Liver (tissue), 9 donors: ENCODE data around the gene LRRC40. TPM values are rescaled to one million over a fixed set of nuclear protein-coding genes. Genes with fewer than 3 reads are reported as not detected.
"Not testable (repeated sequence)": the region's sequence is repeated elsewhere in the genome, so short reads cannot be mapped to it uniquely, and the experiment has no call there.

Experiments
- DNase-seq: peaks from one replicate; pipeline ENCODE4 v3.0.0-alpha.2; 2017; ENCODE audit warnings: low spot score
- H3K27ac ChIP-seq, 2 donors: one replicate each; pipeline ENCODE4 v1.7.0; 2013; ENCODE audit warnings: inconsistent platforms in 2 of 2, low read length in 2 of 2, control low read depth in 1 of 2, low read depth in 1 of 2, mild to moderate bottlenecking in 1 of 2
- H3K27me3 ChIP-seq, 4 donors: one replicate each; pipeline versions ENCODE4 v1.6.1 to v1.7.0; 2013; ENCODE audit warnings: low read length in 3 of 4, inconsistent platforms in 1 of 4, mild to moderate bottlenecking in 1 of 4, moderate library complexity in 1 of 4; ENCODE audit not compliant: control insufficient read depth in 4 of 4, insufficient read depth in 4 of 4
- H3K36me3 ChIP-seq, 4 donors: one replicate each; pipeline versions ENCODE4 v1.6.1 to v1.7.0; 2013; ENCODE audit warnings: low read length in 3 of 4, mild to moderate bottlenecking in 3 of 4, low read depth in 1 of 4, moderate library complexity in 1 of 4; ENCODE audit not compliant: control insufficient read depth in 4 of 4, insufficient read depth in 3 of 4
- H3K4me1 ChIP-seq, 4 donors: one replicate each; pipeline versions ENCODE4 v1.6.1 to v1.7.0; 2013; ENCODE audit warnings: low read length in 3 of 4, mild to moderate bottlenecking in 3 of 4, moderate library complexity in 1 of 4; ENCODE audit not compliant: control insufficient read depth in 4 of 4, insufficient read depth in 4 of 4
- H3K4me3 ChIP-seq, 3 donors: one replicate each; pipeline versions ENCODE4 v1.6.1 to v1.7.0; 2013; ENCODE audit warnings: low read length in 3 of 3, control low read depth in 1 of 3, low read depth in 1 of 3, mild to moderate bottlenecking in 1 of 3
- H3K9ac ChIP-seq, 2 donors: one replicate each; pipeline ENCODE4 v1.7.0; 2013; ENCODE audit warnings: low read length in 2 of 2, mild to moderate bottlenecking in 2 of 2, moderate library complexity in 2 of 2, control low read depth in 1 of 2, low read depth in 1 of 2
- H3K9me3 ChIP-seq, 4 donors: one replicate each; pipeline versions ENCODE4 v1.6.1 to v1.7.0; 2013; ENCODE audit warnings: low read length in 3 of 4; ENCODE audit not compliant: control insufficient read depth in 4 of 4
- EGR1 ChIP-seq, 2 donors: IDR thresholded peaks; 2 replicates each; pipeline ENCODE4 v1.6.1; 2016 to 2018; ENCODE audit warnings: antibody characterized with exemption in 2 of 2, low read depth in 2 of 2
- FOXA1 ChIP-seq: IDR thresholded peaks from 2 replicates; pipeline ENCODE4 v1.6.1; 2016; ENCODE audit warnings: antibody characterized with exemption
- FOXA2 ChIP-seq: IDR thresholded peaks from 2 replicates; pipeline ENCODE4 v1.6.1; 2016; ENCODE audit warnings: antibody characterized with exemption
- GABPA ChIP-seq, 2 donors: IDR thresholded peaks in 1 of 2; conservative IDR thresholded peaks in 1 of 2; 2 replicates each; pipeline ENCODE4 v1.6.1; 2016; ENCODE audit warnings: antibody characterized with exemption in 2 of 2, mild to moderate bottlenecking in 1 of 2, moderate library complexity in 1 of 2
- HNF4A ChIP-seq, 2 donors: conservative IDR thresholded peaks; 2 replicates each; pipeline ENCODE4 v1.6.1; 2016; ENCODE audit warnings: antibody characterized with exemption in 2 of 2, mild to moderate bottlenecking in 2 of 2
- JUND ChIP-seq, 2 donors: IDR thresholded peaks; 2 replicates each; pipeline ENCODE4 v1.6.1; 2016; ENCODE audit warnings: antibody characterized with exemption in 2 of 2
- MAX ChIP-seq: IDR thresholded peaks from 2 replicates; pipeline ENCODE4 v1.6.1; 2016; ENCODE audit warnings: antibody characterized with exemption
- NR2F2 ChIP-seq: IDR thresholded peaks from 2 replicates; pipeline ENCODE4 v1.6.1; 2016; ENCODE audit warnings: antibody characterized with exemption
- RAD21 ChIP-seq, 2 donors: IDR thresholded peaks; 2 replicates each; pipeline ENCODE4 v1.6.1; 2016; ENCODE audit warnings: antibody characterized with exemption in 2 of 2, mild to moderate bottlenecking in 2 of 2
- RXRA ChIP-seq, 2 donors: IDR thresholded peaks; 2 replicates each; pipeline ENCODE4 v1.6.1; 2017 to 2018; ENCODE audit warnings: antibody characterized with exemption in 2 of 2, mild to moderate bottlenecking in 1 of 2
- TAF1 ChIP-seq: conservative IDR thresholded peaks from 2 replicates; pipeline ENCODE4 v1.6.1; 2016; ENCODE audit warnings: antibody characterized with exemption, mild to moderate bottlenecking
- YY1 ChIP-seq: IDR thresholded peaks from 2 replicates; pipeline ENCODE4 v1.6.1; 2016; ENCODE audit warnings: antibody characterized with exemption, mild to moderate bottlenecking
- WGBS: extraction: QIAGEN DNeasy Blood & Tissue Kit; methylation state at CpG from one replicate; pipeline ENCODE4 v1.1.7; 2013; 5-methylcytosine and 5-hydroxymethylcytosine counted together
- polyA plus RNA-seq, 2 donors: library from polyadenylated mRNA; stranded (reverse) in 1 of 2; unstranded in 1 of 2; fragments of 200-250 nt in 1 of 2; fragments of >200 nt in 1 of 2; fragmentation: Nextera tagmentation in 1 of 2; extraction: Ambion mirVana in 1 of 2; gene quantifications; one replicate each; pipeline versions ENCODE4 v1.2.1 to v1.2.3, GENCODE V29; 2013 to 2015
- total RNA-seq, 2 donors: library from RNA; depleted of rRNA; stranded (reverse); fragments of >200 nt; gene quantifications; one replicate each; pipeline ENCODE4 v1.2.3, GENCODE V29; 2014
- TF ChIP-seq, protein P1 (sequence below): IDR thresholded peaks from 2 replicates; pipeline ENCODE4 v1.6.1; 2016; ENCODE audit warnings: antibody characterized with exemption
- TF ChIP-seq, protein P2 (sequence below): IDR thresholded peaks from 2 replicates; pipeline ENCODE4 v1.6.1; 2016; ENCODE audit warnings: antibody characterized with exemption
- TF ChIP-seq, protein P3 (sequence below): fragments of 150-350 bp; IDR thresholded peaks from 2 replicates; pipeline ENCODE4 v1.5.1; 2017; ENCODE audit warnings: improper control_type of control experiment, low read depth, low read length; ENCODE audit not compliant: missing input control
- TF ChIP-seq, protein P4 (sequence below): IDR thresholded peaks from 2 replicates; pipeline ENCODE4 v1.6.1; 2016; ENCODE audit warnings: antibody characterized with exemption, mild to moderate bottlenecking
- donor health status: healthy.
- donor health status: healthy.
- donor health status: healthy.
- donor health status: healthy.
- donor health status: healthy.

The LRRC40 gene
- total and polyA plus RNA-seq, 4 donors, result 6.6 to 15.8 (median 10.6) TPM

DNA sequence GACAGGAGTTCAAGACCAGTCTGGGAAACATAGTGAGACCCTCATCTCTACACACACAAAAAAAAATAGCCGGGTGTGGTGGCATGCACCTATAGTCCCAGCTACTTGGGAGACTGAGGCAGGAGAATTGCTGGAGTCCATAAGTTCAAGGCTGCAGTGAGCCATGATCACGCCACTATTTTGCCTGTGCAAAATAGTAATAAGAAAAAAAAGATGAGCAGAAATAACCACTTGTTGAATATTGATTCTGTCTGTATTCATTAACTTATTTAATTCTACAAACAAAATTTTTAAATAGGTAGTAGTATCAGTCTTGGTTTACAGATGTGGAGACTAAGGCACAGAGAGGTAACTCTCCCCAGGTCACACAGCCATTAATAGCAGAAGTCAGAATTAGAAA is 16.9 kb downstream of the LRRC40 start:
- Histone ChIP-seq H3K4me3 (no peak overlapping the region), H3K9me3 (no peaks in the 10 kb centered on the region), H3K9ac (no peak overlapping the region), H3K4me1 (peaks cover 0 to 2% (median 0%) of the 10 kb centered on the region in 4 donors), H3K27me3 (no peaks in the 10 kb centered on the region), H3K36me3 (peaks cover 0 to 6% (median 4%) of the 10 kb centered on the region in 4 donors), H3K27ac (no peak overlapping the region)
- 97% methylated on average over 2 of the region's 2 CpGs for WGBS
- DNase-seq, result no peak
- TF ChIP-seq GABPA (IDR thresholded peaks at IDR 0.05 in 1 of 2, conservative IDR thresholded peaks at IDR 0.05 in 1 of 2) (no peak), HNF4A (conservative IDR thresholded peaks at IDR 0.05) (no peak), NR2F2 (no peak), EGR1 (IDR thresholded peaks at IDR 0.05; ENCODE audit: low read depth in 2 of 2) (no peak), TAF1 (no peak), JUND (IDR thresholded peaks at IDR 0.05) (no peak), MAX (no peak), FOXA2 (no peak)
- TF ChIP-seq, protein P1, sequence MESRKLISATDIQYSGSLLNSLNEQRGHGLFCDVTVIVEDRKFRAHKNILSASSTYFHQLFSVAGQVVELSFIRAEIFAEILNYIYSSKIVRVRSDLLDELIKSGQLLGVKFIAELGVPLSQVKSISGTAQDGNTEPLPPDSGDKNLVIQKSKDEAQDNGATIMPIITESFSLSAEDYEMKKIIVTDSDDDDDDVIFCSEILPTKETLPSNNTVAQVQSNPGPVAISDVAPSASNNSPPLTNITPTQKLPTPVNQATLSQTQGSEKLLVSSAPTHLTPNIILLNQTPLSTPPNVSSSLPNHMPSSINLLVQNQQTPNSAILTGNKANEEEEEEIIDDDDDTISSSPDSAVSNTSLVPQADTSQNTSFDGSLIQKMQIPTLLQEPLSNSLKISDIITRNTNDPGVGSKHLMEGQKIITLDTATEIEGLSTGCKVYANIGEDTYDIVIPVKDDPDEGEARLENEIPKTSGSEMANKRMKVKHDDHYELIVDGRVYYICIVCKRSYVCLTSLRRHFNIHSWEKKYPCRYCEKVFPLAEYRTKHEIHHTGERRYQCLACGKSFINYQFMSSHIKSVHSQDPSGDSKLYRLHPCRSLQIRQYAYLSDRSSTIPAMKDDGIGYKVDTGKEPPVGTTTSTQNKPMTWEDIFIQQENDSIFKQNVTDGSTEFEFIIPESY, result no peak

DNA sequence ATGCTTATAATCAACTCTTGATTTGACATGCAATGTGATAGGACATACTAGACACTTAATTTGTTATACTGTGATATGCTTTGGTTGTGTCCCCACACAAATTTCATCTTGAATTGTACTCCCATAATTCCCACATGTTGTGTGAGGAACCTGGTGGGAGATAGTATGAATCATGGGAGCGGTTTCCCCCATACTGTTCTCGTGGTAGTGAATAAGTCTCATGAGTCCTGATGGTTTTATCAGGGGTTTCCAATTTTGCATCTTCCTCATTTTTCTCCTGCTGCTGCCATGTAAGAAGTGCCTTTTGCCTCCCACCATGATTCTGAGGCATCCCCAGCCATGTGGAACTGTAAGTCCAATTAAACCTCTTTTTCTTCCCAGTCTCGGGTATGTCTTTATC is 20.2 kb downstream of the LRRC40 start:
- H3K27ac ChIP-seq, H3K9me3 ChIP-seq, H3K4me3 ChIP-seq, H3K27me3 ChIP-seq, H3K4me1 ChIP-seq, H3K9ac ChIP-seq, DNase-seq: not testable (repeated sequence)
- peaks cover 3 to 11% (median 7%) of the 10 kb centered on the region in 4 donors for H3K36me3 ChIP-seq
- WGBS, result 99% methylated on average over 3 of the region's 3 CpGs

DNA sequence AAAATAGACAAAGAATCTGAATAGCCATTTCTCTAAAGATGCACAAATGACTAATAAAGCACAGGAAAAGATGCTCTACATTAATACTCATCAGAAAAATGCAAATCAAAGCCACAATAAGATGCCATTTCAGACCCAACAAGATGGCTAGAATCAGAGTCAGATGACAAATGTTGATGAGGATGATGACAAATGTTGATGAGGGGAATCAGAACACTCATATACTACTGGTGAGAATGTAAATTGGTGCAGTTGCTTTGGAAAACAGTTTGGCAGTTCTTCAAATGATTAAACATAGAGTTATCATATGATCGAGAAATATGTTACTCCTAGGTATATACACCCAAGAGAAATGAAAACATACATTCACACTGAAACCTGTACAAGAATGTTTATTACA is 33.9 kb downstream of the LRRC40 start:
- no peaks in the 10 kb centered on the region for H3K4me1 ChIP-seq
- H3K9me3 ChIP-seq, result no peaks in the 10 kb centered on the region
- no peak for DNase-seq
- H3K27me3 ChIP-seq, result no peaks in the 10 kb centered on the region
- no peak overlapping the region for H3K27ac ChIP-seq
- H3K4me3 ChIP-seq, result no peak overlapping the region
- peaks cover 0 to 13% (median 3%) of the 10 kb centered on the region in 4 donors for H3K36me3 ChIP-seq
- WGBS, result 97% methylated on average over 1 of the region's 1 CpG
- no peak for TF ChIP-seq EGR1 (IDR thresholded peaks at IDR 0.05; ENCODE audit: low read depth in 2 of 2)
- no peak for TF ChIP-seq FOXA1
- no peak for TF ChIP-seq RAD21 (IDR thresholded peaks at IDR 0.05)
- no peak for TF ChIP-seq HNF4A (conservative IDR thresholded peaks at IDR 0.05)
- TF ChIP-seq, protein P1, result no peak
- TF ChIP-seq, protein P2, sequence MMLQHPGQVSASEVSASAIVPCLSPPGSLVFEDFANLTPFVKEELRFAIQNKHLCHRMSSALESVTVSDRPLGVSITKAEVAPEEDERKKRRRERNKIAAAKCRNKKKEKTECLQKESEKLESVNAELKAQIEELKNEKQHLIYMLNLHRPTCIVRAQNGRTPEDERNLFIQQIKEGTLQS, result no peak
- TF ChIP-seq MAX, result no peak
- TF ChIP-seq, protein P3, sequence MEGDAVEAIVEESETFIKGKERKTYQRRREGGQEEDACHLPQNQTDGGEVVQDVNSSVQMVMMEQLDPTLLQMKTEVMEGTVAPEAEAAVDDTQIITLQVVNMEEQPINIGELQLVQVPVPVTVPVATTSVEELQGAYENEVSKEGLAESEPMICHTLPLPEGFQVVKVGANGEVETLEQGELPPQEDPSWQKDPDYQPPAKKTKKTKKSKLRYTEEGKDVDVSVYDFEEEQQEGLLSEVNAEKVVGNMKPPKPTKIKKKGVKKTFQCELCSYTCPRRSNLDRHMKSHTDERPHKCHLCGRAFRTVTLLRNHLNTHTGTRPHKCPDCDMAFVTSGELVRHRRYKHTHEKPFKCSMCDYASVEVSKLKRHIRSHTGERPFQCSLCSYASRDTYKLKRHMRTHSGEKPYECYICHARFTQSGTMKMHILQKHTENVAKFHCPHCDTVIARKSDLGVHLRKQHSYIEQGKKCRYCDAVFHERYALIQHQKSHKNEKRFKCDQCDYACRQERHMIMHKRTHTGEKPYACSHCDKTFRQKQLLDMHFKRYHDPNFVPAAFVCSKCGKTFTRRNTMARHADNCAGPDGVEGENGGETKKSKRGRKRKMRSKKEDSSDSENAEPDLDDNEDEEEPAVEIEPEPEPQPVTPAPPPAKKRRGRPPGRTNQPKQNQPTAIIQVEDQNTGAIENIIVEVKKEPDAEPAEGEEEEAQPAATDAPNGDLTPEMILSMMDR, result no peak
- TF ChIP-seq, protein P4, sequence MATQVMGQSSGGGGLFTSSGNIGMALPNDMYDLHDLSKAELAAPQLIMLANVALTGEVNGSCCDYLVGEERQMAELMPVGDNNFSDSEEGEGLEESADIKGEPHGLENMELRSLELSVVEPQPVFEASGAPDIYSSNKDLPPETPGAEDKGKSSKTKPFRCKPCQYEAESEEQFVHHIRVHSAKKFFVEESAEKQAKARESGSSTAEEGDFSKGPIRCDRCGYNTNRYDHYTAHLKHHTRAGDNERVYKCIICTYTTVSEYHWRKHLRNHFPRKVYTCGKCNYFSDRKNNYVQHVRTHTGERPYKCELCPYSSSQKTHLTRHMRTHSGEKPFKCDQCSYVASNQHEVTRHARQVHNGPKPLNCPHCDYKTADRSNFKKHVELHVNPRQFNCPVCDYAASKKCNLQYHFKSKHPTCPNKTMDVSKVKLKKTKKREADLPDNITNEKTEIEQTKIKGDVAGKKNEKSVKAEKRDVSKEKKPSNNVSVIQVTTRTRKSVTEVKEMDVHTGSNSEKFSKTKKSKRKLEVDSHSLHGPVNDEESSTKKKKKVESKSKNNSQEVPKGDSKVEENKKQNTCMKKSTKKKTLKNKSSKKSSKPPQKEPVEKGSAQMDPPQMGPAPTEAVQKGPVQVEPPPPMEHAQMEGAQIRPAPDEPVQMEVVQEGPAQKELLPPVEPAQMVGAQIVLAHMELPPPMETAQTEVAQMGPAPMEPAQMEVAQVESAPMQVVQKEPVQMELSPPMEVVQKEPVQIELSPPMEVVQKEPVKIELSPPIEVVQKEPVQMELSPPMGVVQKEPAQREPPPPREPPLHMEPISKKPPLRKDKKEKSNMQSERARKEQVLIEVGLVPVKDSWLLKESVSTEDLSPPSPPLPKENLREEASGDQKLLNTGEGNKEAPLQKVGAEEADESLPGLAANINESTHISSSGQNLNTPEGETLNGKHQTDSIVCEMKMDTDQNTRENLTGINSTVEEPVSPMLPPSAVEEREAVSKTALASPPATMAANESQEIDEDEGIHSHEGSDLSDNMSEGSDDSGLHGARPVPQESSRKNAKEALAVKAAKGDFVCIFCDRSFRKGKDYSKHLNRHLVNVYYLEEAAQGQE, result no peak
- TF ChIP-seq YY1, result no peak
- TF ChIP-seq JUND (IDR thresholded peaks at IDR 0.05), result no peak
- TF ChIP-seq NR2F2, result no peak
- TF ChIP-seq RXRA (IDR thresholded peaks at IDR 0.05), result no peak
- TF ChIP-seq FOXA2, result no peak
- H3K9ac ChIP-seq, result no peak overlapping the region
